GM18909 (cell line): Measurements from ENCODE around the gene REG3A.

Experiments
- ATAC-seq: cut with Tn5 transposase; IDR thresholded peaks from one replicate; pipeline ENCODE4 v1.9.1; 2021; ENCODE audit warnings: mild to moderate bottlenecking; ENCODE audit not compliant: unreplicated experiment, poor library complexity

The REG3A gene

DNA sequence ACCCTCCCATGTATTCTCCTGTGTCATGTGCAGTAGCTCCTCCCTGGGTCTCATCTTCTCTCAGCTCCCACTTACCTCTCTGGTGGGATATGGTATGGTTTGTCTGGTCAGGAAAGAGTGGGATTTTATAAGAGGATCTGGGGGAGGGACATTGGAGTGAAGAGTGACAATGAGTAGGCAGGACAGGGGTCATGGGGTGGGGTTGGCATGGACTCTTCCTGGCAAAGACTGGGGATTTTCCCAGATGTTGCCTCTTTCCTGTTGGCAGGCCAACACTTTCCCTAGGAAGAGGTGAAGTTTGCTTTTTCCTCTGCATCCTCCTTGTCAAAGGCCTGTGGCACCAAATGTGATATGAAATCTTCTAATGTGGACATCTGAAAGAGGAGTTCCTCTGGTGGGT lies at the start of gene REG3A:
Gene REG3A (minus strand): TSS at position 101 of the 400 bp plus-strand sequence. CDS start 348 bp downstream, outside the sequence.
- ATAC-seq: no peak

DNA sequence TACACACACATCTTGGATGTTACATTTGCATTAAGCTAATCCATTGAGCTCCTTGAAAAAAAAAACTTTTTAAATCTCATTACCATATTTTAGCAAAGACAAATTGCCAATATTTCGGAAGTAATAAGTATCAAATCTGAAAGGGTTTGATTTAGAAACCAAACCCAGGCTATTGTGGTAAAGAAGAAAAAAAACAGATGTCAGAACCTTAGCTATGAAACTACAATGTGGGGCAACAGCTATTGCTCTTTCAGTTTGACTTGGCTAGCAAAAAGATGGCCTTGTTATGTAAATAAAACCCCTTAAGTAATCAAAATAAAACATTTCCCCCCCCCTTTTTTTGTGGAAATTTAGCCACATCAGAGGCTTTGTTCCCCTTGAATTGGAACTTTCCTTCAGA lies 41.2 kb upstream of the REG3A start:
- no peak for ATAC-seq

DNA sequence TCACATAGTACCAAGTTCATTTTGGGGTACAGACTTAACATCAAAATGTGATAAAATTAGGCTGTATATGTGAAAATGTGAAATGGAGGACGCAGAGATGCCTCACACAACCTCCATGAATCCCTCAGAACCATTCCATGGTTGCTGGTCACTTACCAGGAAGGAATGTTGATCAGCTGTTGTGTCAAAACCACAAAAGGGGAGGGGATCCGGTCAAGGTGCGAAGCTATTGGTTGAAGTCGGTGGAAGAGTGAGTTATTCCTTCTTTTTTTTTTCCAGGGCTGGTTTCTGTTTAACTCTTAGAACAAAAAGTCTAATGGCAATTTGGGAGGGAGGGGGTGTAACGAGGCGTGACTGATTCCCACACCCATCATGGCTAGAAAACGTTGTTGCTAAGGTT lies 32.3 kb upstream of the REG3A start:
- ATAC-seq: no peak

DNA sequence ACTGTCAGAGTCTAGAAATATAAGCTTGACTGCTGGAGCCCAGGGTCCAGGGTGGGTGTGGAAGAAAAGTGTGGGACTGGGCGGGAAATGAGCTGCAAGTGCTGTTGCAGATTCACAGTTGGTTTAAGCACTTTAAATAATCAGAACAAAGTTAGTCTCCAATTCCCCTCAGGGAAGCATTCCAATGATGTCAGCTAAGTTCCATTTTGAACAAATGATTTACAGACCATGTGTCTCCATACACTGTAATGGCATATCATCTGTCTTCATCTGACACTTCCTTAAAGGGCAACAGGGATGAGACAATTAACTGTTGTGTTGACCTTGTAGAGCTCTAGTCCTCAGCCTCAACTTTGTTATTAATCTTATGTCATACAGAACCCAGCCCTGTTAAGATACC lies 31.5 kb upstream of the REG3A start:
- ATAC-seq: no peak

DNA sequence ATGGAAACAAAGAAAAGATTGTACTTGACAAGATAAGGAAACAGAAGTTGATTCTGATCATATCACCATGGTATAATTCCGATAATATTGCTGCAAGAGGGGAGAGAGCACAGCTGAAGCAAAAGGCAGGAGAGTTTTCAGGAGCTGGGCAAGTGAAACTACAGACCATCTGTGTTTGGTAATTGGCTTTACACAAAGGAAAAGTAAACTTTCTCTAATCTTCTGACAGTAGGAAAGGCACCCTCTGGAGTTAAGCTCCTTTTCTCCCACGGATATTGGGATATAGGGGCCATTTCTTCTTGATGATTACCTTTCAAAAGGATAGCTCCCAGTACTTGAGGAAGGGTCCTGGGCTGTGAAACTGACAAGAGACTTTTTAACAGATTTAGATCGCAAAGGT lies 29.9 kb upstream of the REG3A start:
- no peak for ATAC-seq

DNA sequence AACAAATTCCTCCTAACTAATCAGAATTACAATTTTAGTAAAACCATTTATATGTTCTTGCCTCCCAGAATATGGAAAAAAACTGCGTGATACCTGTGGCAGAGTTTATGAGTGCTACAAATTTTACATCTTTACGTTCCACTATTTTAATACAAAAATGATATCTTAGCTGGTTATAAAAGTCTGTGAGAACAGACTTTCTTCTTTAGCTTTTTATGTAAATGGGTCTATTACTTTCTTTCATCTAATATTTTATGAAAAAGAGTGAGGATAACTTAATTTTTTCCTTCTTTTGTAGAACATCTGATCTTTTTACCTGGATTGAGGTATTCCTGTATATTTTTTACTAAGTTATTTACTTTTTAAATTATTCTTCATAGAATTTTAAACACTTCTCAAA lies 22.1 kb upstream of the REG3A start:
- ATAC-seq: no peak

DNA sequence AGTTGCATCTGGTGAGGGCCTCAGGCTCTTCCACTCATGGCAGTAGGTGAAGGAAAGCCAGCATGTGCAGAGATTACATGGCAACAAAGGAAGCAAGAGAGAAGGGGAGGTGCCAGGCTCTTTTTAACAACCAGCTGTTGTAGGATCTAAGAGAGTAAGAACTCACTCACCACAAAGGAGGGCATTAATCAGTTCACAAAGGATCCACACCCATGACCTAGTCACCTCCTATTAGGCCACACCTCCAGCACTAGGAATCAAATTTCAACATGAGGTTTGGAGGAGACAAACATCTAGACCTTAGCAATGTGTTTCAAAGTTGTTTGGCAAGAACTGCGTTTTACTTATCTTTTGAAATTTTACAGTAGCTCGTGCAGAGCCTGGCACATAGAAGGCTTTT lies 20.5 kb upstream of the REG3A start:
- no peak for ATAC-seq

DNA sequence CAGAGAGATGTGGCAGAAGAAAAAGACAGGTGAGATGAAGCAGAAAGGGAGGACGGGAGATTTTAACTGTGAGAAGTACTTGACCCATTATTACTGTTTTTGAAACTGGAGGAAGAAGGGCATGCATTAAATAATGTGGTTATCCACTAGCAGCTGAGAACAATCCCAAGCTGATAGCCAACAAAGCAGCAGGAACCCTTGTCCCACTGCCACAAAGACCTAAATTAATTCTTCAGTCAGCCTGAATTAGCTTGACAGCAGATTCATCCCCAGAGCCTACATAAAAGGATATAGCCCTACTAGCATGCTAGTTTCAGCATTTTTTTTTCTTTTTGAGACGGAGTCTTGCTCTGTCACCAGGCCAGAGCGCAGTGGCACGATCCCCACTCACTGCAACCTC lies 19.5 kb upstream of the REG3A start:
- ATAC-seq: no peak

DNA sequence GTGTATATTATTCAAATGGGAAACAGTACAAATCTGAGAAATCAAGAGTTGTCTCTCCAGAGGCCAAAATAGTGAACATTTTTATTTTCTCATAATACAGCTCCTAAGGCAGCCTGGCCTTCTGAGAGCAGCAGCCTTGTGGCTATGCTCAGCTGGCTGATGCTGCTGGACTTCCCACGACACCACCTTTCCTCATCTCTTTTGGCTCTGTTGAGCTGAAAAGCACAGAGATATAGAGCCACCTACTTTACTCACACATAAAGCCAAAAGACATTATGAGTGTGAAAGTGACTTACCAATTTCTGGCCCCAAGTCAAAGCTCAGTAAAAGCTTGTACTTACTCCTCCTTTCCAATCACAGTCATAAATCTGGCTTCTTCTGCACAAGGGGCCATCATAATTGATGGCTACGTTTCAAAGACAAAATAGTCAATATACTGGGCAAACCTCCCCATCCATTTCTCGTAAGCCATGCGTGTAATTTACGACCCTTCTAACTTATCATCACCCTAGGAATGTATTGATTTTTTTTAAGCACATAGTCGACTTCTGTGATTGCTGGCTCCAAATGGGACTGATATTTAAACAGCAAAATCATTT lies 18.6 kb upstream of the REG3A start:
- no peak for ATAC-seq

DNA sequence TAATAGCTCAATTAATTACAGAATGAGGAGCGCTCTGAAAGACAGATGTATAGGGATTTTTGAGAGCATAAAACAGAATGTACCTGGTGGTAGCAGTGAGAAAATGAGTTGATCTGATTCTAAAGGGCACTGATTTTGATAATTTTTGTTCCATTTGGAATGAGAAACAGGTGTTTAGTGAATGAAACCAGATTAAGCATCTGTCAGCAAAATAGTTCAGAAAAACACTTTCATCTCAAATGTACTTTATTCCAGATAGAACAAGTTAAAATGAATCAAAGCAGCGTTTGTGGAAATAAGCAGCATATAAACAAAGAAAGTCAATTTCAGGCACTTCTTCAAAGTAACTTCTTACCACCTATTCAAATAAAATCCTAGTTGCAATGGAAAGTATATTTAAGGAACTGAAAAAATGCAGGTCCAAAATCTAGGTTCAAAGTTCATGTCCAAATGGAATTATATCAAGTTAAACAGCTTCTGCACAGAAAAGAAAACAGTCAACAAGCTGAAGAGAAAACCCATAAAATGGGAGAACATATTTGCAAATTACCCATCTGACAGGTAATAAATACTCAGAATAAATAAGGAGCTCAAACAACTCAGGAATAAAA lies 11.9 kb upstream of the REG3A start:
- no peak for ATAC-seq

DNA sequence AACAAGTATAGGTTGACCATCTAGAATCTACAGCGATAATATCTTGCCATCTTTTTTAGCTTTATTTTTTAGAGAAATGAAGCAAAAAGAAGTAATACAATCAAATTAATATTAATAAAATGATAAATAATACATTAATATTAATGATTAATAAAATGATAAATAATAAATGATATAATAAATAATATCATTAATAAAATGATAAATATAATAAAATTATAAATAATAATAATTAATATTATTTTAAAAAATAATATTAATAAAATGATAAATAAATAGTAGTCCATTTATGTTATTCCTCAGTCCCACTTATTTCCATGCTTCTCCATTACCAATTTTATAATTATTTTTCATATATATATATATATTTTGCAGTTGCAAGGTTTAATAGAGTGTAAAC lies 3.2 kb upstream of the REG3A start:
- ATAC-seq: no peak

DNA sequence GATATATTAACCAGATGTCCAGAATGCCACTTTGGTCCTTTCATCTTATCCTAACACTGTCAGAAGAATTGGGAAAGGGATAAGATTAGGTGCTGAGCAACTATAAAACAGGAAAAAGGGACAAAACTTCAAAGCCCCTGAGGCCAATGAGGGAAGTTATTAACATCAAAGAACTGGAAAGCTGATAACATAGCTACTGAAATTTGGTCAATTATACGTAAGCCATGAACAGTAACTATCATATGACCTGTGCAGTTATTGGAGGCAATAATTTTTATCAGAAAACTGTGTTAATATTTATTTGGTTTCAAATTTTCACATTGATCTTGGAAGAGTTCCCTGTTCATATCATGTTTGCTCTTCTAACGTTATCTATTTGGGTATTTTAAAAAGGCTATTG lies 2.6 kb upstream of the REG3A start:
- no peak for ATAC-seq

DNA sequence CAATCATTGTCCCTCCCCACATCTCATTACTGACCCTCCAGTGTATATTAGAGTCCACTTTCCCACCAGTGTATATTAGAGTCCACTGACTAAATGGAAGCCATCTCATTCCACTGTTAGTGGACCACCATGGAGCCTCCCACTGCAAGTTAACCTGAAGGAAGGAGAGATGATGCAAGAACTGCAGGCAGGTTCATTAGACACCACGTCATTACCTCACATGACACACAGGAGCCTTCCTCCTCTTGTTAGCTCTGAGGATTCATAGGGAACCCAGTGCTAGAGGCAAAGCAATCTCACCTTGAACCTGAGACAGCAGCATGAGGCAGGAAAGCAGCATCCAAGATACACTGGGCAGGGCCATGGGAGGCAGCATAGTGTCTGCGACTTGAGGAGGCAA lies 523 bp downstream of the REG3A start:
- ATAC-seq: no peak

DNA sequence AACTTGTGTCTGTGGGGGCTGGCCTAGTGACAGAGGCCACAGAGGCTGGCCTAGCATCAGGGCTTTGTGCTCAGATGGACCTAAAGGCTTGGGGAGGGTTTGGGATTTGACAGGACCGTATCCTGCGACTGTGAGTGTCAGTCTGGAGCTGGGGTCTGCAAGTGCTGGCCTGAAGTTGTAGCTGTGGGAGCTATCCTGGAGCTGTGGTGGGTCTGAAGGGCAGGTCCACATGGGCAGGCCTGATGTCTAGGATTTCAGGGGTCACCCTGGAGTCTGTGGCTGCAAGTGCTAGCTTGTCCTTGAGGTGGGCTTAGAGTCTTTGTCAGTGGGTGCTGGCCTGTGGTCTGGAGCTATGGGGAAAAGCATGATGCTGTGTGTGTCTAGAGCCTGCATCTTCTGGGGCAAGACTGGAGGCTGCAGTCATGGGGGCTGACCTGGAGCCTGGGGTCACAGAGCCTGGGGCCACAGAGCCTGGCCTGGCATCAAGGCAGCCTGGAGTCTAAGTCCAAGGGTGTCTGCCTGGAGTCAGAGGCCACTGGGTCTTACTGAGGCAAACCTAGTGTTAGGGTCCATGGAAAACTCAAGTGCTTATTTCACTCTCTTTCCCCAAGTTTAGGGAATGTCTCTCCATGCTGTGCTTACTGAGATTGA lies 3.6 kb downstream of the REG3A start:
- no peak for ATAC-seq

DNA sequence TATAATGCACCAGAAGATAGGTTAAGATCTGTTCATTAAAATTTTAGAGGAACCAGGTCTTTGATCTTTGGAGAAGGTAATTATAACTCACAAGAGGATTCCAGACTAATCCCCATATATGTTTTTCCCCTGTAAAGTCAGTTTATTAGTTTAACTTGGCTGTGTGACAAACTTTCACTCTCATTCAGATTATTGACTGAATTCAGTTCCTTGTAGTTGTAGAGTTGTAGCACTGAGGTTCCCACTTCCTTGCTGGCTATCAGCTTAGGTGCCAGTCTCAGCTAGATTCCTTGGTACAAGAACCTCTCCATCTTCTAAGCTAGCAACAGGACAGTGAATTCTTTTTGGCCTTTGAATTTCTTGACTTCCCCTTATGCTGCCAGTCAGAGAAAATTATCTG lies 20.1 kb downstream of the REG3A start:
- no peak for ATAC-seq

DNA sequence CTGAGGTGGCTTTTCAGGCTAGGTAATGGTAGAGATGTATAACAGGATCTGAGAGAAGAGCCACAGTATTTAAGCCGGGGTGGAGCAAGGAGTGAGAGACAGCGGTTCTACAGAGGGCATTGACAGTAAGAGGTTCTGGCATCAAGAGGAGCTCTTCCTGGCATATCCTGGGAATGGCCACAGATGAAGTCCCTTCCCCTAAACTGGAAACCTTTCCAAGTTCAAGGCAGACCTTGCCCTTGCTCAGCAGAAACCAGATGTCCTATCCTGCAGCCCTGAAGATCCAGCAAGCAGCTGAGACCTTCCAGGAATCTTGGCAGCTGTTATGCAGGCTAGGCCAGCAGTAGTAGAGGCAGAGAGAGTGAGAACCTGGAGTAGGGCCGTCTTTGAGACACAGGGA lies 21.2 kb downstream of the REG3A start:
- no peak for ATAC-seq

DNA sequence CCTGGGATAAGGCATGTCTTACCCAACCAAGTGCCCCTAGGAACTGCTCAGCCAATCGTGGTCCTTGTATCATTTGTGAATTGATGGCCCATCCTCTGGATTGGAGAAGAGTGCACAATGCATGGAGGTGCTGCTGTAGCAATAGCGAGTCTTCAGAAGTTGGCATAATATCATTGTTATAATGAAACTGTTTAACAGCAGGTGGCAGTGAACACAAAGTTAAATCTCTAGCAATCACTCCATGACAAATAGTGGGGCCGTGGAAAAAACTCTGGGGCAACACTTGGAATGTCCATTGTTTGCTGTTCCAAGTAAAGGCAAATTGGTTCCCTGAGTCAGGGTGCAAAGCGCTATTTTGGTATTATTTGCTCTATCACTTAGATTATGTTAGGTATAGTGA lies 27.9 kb downstream of the REG3A start:
- no peak for ATAC-seq

DNA sequence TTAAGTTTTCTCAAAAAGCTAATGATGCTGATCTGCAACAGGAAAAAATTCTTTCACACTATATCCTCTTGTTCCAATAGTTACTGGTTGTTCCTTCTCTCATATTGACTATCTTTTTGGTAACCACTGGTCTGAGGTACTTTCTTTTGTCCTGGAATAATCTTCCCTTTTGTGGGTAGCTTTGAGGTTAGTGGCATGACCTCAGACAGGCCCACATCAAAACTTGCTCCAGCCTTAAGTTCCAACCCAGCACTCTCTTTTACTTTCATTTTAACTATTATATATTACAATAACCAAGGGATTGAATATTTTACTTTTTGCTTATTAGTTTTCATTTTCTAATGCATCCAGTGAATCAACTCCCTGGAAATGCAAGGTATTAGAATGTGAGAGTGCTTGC lies 29.7 kb downstream of the REG3A start:
- no peak for ATAC-seq

DNA sequence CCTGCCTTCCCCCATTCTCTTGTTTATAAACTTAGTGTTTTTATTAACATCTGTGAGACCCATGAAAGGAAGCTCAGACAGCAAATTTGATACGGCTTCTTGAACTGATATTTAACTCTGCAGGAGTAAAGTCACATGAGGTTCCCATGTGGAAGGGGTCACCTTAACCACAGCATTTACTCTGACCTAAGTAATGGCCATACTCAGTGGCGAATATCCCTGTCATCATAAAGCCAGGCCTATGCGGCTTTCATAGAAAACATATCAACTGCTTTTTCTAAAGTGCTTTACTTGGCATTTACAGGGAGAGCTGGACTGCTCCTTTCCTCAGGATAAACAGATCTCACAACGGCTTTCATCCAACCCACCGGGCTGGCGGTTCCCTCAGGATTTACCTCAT lies 30.3 kb downstream of the REG3A start:
- no peak for ATAC-seq

DNA sequence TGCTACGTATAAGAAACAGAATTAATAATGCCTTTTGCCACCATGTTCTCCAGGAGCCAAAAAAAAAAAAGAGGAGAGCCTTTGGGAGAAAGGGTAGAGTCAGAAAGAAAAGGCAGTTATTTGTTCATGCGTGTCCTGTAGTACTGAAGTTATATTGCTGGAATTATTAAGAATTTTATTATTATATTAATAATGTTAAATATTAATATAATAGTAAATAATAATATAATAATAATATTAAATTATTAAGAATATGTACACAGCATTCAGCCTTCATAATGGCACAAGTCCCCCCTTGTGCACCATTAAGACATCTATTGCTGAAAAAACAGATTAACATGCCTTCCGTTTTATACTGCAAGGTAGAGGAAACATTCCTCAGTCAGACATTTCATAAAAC lies 31.1 kb downstream of the REG3A start:
- ATAC-seq: no peak

DNA sequence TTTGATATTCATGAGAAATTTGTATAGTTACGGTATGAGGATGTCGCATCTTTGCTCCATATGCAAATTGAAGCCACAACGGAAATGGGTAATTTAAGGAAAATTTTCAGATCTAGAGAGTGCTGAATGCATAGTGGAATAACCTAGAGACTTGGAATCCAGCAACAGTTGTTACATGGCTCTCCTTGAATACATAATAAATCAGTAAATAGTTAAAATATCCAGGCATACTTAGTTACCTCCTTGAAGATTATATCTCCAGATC lies 33.9 kb downstream of the REG3A start:
- ATAC-seq: no peak

DNA sequence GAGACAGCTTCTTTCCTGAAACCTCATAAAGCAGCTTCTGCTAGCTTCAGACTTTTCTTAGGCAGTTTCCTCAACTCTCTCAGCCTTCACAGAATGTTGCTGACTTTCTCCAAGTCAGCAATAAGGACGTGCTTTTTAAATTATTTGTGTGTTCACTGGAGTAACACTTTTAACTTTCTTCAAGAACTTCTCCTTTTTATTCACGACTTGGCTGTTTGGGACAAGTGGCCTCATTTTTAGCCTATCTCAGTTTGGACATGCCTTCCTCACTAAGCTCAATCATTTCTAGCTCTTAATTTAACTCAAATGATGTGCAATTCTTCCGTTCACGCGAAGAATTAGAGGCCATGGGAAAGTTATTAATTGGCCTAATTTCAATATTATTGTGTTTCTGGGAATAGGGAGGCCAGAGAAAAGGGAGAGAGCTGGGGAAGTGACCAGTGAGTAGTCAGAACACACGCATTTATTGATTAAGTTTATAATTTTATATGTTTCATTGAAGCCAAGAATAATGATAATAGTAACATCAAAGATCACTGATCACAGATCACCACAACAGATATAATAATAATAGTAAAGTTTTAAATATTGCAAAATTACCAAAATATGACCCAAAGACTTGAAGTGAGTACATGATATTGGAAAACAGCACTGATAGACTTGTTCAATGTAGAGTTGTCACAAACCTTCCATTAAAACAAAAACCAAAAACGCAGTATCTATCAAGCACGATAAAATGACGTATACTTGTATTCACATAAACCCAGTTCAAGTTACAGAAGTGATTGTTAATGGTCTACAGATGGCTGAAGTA lies 34.4 kb downstream of the REG3A start:
- ATAC-seq: no peak
